Measurements from ENCODE around the gene DACT1.

Gene DACT1

GRCh38 chr14:58671024-58671423 lies 33.3 kb downstream of the DACT1 start:
- no peak overlapping the region for H3K4me3 ChIP-seq (replicated peaks; ENCODE audit: low read depth, low read length)
- TF ChIP-seq CTCF (IDR thresholded peaks at IDR 0.05; ENCODE audit: low read length, missing control alignments): no peak
- no peak for DNase-seq (ENCODE audit: low read depth)

- DNase-seq (ENCODE audit: low read depth): no peak
- TF ChIP-seq CTCF (IDR thresholded peaks at IDR 0.05; ENCODE audit: low read length, missing control alignments): no peak
- H3K4me3 ChIP-seq (replicated peaks; ENCODE audit: low read depth, low read length): no peak overlapping the region
These were observed 33.7 kb downstream of the DACT1 start for GRCh38 chr14:58671436-58671835.

GRCh38 chr14:58673722-58674121 lies 36.0 kb downstream of the DACT1 start:
- DNase-seq (ENCODE audit: low read depth): no peak
- H3K4me3 ChIP-seq (replicated peaks; ENCODE audit: low read depth, low read length): no peak overlapping the region
- no peak for TF ChIP-seq CTCF (IDR thresholded peaks at IDR 0.05; ENCODE audit: low read length, missing control alignments)

GRCh38 chr14:58677001-58677400 lies 39.2 kb downstream of the DACT1 start:
- H3K4me3 ChIP-seq (replicated peaks; ENCODE audit: low read depth, low read length): no peak overlapping the region
- TF ChIP-seq CTCF (IDR thresholded peaks at IDR 0.05; ENCODE audit: low read length, missing control alignments): no peak
- no peak for DNase-seq (ENCODE audit: low read depth)

GRCh38 chr14:58677517-58677916 lies 39.8 kb downstream of the DACT1 start:
- DNase-seq (ENCODE audit: low read depth): no peak
- TF ChIP-seq CTCF (IDR thresholded peaks at IDR 0.05; ENCODE audit: low read length, missing control alignments): no peak

GRCh38 chr14:58677996-58678395 lies 40.2 kb downstream of the DACT1 start:
- DNase-seq (ENCODE audit: low read depth): no peak
- no peak for TF ChIP-seq CTCF (IDR thresholded peaks at IDR 0.05; ENCODE audit: low read length, missing control alignments)
- H3K4me3 ChIP-seq (replicated peaks; ENCODE audit: low read depth, low read length): no peak overlapping the region

More at GRCh38 chr14:58677517-58677916, 39.8 kb downstream of the DACT1 start:
- H3K4me3 ChIP-seq (replicated peaks; ENCODE audit: low read depth, low read length): no peak overlapping the region

- no peak for DNase-seq (ENCODE audit: low read depth)
- TF ChIP-seq CTCF (IDR thresholded peaks at IDR 0.05; ENCODE audit: low read length, missing control alignments): no peak
- no peak overlapping the region for H3K4me3 ChIP-seq (replicated peaks; ENCODE audit: low read depth, low read length)
These were observed 42.9 kb downstream of the DACT1 start for GRCh38 chr14:58680698-58681097.
